Measurements from ENCODE around the gene RAPSN.

RAPSN gene

DNA sequence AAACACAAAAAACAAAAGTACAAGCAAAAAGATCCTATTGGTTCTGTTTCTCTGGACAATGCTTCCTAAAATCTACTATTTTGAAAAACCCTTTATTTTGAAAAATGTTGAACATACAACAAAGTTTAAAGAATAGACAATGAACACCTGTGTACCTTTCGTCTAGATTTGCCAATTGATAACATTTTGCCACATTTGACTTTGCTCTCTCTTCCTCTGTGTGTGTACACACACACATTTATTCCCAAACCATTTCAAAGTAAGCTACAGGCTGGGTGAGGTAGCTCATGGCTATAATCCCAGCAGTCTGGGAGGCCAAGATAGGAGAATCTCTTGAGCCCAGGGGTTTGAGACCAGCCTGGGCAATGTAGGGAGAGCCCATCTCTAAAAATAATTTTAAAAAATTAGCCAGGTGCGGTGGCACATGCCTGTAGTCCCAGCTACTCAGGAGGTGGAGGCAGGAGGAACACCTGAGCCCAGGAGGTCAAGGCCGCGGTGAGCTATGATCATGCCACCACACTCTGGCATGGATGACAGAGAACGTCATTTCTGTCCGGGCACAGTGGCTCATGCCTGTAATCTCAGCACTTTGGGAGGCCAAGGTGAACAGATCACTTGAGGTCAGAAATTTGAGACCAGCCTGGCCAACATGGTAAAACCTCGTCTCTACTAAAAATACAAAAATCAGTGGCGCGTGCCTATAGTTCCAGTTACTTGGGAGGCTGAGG, 17.4 kb downstream of the RAPSN start:
- DNase-seq = no peak

DNA sequence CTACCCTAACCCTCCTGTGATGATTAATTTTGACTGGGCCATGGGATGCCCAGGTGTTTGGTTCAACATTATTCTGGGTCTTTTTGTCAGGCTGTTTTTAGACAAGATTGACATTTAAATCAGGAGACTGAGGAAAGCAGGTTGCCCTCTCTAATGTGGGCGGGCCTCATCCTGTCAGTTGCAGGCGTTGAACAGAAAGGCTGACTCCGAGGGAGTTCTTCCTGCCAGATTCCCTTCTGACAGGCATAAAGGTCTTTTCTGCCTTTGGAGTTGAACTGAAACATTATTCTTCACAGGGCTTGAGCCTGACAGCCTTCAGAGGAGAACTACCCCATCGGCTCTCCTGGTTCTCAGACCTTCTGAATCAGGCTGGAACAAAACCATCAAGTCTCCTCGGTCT, 18.4 kb downstream of the RAPSN start:
- no peak for DNase-seq

DNA sequence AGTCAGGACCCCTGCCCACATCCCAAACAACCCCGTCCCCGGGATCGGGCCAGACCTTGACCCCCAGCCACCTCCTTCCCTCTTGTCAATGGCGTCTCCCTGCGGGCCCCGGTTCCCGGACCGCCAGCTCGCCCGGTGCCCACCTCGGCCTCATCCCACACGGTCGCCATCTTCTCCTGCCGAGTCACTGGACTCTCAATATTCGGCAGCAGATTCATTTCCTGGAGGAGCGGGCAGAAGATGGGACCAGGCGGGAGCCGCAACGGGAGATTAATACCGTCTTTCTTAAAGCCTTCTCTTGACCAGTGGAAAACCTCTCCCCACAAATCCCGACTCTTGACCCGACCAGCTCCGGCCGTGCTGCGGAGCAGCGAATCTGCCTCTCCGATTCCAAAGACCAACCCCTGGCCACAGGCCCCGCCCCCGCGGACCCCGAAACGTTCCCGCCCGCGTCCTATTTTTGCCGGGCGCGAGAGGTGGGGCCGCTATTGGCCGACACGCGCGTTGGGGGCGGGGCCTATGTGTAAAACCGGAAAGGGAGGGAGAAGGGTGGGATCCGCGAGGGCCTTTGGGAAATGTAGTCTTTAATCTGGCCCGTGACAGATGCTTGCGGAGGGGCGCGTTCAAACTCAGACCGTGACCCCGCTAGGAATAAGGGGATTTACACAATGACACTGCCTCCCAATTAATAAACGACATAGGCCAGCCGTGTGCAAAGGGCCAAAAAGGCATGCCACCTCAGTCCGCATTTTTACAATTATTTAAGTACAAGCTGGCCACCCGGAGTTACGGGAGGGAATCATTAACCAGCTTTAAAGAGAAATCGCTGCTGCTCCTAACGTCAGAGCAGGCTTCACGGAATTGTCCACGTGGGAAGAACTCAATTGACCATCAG, 22.6 kb downstream of the RAPSN start, which contains the start of gene PSMC3:
Gene PSMC3, minus strand, starts transcription at position 378 of the 895 bp plus-strand sequence. Its CDS starts 160 bp downstream, at position 218.
- DNase-seq = peak; percentile 93

DNA sequence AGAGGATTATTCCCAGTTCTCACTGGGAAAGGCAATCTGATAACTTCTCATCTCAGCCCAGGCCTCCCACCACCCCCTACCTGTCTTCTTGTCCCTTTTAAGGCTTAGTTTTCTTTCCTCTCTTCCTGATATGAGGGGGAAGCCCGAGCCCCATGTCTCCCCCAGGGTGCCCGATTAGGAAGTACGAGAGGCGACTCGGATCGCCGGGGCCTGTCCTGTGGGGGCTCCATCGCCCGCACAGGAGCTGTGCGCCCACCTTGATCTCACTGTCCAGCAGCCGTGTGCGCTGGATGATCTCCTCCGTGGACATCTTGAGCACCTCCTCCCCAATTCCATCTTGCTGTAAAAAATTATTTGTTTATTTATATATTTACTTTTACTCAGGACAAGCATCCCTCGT, 23.3 kb downstream of the RAPSN start:
- DNase-seq = no peak

DNA sequence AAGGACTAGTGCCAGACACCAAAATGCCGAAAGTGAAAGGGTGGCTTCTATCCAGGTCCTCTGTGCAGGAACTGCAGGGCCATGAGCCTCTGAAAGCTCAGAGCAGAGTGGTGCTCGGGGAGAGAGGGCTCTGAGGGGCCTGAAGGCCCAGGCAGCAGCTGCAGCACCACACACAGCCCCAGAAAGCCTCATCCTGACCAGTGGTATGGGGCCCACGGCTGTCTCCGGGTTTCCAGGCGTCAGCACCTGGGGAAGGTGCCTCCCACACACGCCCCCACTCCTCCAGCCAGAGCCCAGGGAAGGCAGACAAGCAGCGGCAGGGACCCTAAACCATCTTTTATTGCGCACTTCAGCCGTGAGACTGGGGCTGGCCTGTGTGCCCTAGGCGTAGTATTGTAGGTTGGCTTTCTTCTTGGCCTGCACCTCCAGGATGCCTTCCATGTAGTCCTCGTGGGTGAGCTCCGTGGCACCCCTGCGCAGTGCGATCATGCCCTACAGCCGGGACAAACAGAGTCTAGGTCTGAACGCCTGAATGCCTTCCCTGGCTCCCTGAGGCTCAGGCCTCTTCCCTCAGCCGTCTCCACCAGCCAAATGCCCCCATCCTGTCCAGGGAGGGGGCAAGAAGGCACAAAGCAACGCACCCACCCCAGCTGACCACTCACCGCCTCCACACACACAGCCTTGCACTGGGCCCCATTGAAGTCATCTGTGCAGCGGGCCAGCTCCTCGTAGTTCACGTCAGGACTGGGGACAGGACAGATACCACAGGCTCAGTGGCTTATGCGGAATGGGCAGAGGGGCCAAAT, 30.3 kb downstream of the RAPSN start:
- no peak for DNase-seq

DNA sequence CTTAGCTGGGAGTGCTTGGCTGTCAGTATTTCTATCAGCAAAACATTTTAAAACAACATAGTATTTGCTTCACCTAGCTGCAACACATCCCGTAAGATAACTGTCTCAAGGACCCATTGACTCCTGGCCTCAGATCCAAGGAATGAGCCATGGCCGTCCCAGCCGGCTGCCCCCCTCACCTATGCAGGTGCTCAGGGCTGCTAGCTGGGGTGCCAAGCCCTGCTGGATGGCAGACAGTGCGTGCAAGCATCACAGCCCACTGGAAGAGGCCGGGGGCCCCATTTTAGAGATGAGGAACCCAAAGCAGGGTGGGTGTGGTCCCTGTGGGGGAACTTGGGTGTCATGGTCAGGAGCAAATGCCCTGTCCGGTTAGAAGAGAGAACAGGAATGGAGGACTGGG, 31.2 kb downstream of the RAPSN start:
- no peak for DNase-seq

DNA sequence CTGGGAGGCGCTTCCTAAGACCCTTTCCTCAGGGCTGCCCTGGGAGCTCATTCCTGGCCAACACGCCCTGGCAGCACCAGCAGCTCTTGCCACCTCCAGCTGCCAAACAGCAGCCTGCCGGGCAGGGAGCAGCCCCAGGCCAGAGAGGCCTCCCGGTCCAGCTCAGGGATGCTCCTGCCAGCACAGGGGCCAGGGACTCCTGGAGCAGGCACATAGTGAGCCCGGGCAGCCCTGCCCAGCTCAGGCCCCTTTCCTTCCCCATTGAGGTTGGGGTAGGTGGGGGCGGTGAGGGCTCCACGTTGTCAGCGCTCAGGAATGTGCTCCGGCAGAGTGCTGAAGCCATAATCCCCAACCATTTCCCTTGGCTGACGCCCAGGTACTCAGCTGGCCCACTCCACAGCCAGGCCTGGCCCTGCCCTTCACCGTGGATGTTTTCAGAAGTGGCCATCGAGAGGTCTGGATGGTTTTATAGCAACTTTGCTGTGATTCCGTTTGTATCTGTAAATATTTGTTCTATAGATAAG, 32.9 kb downstream of the RAPSN start:
- no peak for DNase-seq

DNA sequence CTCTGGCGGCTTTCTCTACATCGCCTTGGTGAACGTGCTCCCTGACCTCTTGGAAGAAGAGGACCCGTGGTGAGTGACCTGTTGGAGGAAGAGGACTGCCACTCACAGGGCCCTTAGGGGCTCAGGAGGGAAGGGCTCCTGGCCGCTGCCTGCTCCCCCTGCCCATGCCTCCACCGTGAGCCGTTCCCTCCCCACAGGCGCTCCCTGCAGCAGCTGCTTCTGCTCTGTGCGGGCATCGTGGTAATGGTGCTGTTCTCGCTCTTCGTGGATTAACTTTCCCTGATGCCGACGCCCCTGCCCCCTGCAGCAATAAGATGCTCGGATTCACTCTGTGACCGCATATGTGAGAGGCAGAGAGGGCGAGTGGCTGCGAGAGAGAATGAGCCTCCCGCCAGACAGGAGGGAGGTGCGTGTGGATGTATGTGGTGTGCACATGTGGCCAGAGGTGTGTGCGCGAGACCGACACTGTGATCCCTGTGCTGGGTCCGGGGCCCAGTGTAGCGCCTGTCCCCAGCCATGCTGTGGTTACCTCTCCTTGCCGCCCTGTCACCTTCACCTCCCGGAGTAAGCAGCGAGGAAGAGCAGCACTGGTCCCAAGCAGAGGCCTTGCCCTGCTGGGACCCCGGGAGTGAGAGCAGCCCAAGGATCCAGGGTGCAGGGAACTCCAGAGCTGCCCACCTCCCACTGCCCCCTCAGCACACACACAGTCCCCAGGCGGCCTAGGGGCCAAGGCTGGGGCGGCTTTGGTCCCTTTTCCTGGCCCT, 33.7 kb downstream of the RAPSN start:
- no peak for DNase-seq

DNA sequence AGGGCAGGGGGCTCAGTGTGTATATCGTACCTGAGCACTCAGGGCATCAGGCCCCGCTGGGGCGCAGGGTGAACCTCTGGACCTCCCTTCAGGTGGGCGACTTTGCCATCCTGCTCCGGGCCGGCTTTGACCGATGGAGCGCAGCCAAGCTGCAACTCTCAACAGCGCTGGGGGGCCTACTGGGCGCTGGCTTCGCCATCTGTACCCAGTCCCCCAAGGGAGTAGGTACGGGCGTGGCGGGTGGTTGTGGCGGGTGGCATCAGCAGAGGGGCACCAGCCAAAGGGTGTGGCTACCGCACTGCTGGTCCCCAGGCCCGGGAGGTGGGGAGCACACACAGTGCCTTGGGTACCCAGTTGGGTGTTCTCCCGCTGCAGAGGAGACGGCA, 34.3 kb downstream of the RAPSN start:
- no peak for DNase-seq

DNA sequence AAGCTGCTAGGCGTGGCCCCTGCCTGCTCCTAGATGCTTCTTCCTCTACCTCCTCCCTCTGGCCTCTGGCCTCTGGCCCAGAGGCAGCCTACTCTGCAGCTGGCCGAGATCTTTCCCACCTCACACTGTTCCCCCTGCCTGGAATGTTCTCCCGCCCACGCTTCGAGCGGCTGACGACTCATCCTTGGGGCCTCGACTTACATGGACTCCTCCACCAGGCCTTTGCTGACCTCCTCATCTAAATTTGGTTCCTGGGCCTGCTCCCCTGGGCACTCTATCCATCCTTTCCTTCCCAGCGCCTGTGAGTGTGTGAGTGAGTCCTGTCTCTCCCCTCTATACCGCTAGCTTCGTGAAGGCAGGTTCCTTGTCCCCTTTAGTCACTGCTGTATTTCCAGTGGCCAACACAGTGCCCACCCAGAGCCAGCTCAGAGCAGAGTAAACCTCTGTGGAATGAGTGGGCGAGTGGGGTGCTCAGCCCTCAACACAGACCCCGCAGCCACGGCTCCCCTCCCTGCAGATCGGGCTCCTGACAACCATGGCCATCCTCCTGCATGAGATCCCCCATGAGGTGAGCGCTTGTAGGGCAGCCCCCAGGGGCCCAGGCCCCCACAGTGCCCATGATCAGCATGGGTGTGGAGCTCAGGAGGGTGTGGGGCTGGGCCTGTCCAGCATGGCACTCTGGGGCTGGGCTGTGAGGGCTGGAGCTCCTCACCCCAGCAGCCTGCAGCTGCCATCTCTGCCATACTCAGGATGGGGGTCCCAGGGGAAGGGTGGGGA, 34.8 kb downstream of the RAPSN start:
- DNase-seq = no peak

DNA sequence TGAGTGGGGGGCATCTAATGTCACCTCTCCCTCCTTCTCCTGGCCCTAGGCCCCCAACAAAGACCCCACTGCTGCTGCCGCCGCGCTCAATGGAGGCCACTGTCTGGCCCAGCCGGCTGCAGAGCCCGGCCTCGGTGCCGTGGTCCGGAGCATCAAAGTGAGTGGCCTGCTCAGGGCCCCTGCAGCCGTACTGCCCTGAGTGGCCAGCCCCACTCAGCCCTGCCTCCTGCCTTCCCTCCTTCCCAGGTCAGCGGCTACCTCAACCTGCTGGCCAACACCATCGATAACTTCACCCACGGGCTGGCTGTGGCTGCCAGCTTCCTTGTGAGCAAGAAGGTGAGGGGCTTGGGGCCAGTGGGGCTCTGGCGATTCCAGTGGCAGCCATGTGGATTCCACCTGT, 35.6 kb downstream of the RAPSN start:
- no peak for DNase-seq

DNA sequence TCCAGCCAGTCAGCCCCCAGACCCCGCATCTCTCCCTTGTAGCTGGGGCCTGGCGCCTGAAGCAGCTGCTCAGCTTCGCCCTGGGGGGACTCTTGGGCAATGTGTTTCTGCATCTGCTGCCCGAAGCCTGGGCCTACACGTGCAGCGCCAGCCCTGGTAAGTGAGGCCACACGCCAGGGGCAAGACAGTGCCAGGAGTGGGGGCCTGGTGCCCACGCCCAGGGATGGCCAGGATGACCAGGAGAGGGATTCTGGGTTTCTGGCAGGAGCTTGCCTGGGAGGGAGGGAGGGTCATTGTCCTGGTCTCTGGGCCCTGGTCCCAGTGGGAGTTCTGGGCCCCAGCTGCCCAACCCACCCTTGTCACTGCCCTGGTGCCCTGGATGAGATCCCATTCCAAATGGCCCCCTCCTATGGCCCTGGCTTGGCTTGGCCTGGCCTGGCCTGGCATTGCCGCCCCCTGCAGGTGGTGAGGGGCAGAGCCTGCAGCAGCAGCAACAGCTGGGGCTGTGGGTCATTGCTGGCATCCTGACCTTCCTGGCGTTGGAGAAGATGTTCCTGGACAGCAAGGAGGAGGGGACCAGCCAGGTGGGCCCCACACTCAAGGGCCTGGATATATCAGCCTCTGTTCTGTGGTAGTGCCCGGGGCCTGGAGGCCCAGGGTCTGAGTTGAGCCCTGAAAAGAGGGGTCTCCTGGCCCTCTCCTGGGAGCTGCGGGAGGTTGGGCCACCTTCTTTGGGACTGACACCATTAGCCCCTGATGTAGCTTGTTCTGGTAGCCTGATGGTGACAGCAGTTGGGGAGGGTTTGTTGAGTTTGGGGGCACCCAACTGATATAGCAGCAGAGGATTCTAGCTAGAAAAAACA, 36.8 kb downstream of the RAPSN start:
- DNase-seq = peak; percentile 30

DNA sequence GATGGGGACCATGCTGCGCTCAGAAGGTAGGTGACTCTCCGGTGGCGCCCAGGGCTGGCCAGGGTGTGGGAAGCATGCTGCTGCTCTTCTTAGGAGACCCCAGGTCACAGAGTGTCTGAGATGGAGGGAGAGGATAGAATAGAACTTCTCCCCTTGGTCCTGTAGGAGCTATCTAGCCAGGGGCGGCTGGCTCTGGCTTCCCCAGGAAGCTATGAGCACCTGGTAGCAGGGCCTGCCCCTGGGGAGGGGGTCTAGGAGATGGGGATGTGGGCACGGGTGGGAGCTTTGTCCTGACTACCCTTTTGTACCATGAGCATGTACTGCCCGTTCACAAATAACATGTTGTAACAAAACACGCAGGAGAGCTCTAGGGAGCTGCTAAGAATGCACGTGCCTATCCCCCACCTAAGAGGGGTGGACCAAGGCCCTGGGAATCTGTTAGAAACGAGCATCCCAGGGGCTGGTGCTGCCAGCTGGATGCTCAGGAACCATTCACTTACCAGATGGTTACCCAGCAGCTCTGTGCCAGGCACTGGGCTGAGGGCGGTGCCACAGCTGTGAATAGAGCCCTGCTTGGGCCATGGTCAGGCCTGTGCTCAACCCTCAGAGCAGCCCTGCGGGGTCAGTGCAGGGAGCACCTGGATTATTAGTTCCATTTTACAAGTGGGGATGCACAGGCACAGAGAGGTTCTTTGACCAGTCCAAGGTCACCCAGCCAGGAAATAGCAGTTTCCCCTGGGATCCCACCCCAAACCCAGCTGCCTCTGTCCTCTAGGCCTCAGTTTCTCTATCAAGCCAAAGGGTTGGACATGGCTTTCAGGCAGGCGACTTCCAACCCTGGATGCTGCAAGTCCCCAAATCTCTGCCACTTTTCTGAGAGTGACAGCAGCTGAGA, 38.3 kb downstream of the RAPSN start:
- no peak for DNase-seq

DNA sequence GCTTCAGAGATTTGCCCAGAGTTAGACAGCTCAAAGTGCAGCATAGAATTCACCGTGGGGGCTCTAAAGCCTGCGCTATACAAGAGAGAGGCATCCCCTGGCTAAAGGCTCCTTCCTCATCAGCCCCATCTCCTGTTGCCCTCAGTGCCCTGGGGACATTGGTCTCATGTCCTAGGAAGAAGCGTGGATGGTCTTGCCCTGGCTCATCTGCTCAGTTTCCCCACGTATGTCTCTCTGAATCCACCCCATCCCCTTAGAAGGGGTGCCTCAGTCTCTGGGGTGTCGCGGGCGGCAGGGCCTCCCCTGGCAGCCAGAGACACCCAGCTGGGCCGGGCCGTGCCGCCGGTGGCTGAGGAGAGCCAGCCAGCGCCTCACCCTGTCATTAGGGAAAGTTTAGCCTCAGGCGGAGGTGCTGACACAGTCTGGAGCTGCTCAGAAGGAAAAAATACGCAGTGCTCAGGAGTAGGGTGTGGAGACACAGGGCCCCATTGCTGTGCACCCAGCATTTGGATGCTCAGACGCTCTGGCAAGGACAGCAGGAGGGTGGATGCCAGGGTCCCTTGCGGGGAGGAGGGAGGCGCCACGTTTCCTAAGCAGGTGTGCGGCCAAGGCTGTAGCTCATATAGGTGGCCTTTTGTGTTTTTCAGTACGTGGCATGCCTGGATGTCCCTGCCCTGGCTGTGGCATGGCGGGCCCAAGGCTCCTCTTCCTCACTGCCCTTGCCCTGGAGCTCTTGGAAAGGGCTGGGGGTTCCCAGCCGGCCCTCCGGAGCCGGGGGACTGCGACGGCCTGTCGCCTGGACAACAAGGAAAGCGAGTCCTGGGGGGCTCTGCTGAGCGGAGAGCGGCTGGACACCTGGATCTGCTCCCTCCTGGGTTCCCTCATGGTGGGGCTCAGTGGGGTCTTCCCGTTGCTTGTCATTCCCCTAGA, 39.2 kb downstream of the RAPSN start:
- no peak for DNase-seq

DNA sequence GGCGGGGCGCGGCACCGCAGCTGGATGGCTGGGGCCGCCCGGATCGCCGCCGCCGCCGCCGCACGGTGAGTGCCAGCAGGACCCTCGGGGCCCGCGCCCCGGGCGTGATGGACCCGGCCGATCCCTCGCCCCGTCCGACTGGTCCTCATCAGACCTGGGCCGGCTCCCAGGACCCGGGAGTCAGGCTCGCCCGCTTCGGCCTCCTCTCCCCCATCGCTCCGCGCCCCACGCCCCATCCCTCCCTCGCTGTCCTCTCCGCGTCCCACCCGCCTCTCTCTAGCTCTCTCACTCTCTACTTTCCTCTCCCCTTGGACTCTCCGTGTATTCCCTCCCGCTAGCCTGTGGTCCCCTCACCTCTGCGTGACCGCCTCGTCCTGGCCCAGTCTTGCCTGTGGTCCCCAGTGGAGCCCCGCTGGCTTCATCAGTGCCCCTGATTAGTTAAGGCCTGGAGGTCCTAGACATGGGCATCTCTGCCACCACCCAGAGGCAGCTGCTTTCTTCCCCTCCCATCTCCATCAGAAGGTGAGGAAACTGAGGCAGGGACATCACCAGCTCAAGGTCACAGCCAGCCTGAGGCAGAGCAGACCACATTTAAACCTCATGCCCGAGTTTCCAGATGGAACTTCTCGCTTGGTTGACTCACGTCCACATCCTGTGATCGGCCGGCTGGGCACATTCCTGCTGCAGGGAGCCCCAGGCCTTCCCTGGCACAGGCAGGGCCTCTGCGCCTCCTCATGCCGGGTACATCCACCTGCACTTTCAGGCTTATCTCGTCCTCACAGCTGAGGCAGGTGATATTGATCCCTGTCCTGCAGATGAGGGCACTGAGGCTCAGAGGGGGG, 40.1 kb downstream of the RAPSN start:
- DNase-seq = no peak

DNA sequence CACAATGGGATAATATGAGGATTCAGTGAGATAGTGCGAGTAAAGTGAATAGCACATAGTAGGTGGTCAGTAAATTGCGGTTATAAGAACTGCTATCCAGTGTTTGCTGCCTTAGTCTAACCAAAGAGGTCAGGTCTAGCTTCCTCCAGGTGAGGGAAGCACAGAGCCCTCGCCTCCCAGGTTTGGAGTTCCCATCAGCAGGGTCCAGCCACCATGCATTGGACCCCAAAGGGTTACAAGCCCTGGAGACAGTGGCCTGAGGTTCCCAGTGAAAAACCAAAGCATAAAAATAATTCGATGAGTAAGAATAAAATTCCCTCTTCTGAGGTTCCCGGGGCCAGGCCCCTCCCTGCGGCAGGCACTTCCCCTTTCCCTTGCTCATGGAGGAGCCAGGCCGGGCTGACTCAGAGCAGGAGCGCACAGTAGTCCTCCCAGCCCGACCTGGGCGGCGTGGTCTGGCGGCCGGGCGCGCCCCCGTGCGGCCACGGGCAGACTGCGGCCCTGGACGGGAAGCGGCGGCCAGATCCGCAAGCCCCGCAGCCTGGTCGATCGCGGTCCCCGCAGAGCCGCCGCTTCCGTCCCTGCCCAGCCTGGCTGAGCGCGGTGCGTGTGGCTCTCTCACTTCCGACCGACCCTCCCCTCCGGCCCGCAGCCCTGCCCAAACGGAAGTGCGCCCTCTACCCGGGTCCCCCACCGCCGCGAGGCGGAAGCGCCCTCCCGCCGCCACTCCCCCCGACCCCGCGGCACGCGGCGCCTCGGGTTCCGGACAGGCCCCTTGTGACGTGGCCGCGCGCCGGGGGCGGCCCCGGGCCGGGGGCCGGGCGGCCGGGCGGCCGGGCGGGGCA, 41.0 kb downstream of the RAPSN start, which contains the start of gene SLC39A13:
Gene SLC39A13, plus strand, starts transcription at position 845 of the 845 bp plus-strand sequence. CDS start 1,505 bp downstream, outside the sequence.
- peak; percentile 94 for DNase-seq

Measured in NK-92 treated with Interleukin-12 subunit alpha and Interleukin-12 subunit beta, amount 100 ng/mL, for 24 hours (cell line).